SU-DHL-6 (cell line): ENCODE measurements around the gene PPP1R37.

Source experiments
- EZH2phosphoT487 ChIP-seq: fragments of 200-600 bp; sonication (generic), shearing (Covaris generic); conservative IDR thresholded peaks from 2 replicates; pipeline ENCODE4 v1.6.1; 2018; ENCODE audit warnings: mild to moderate bottlenecking, antibody characterized with exemption, low read length, moderate library complexity, mixed read lengths
- TF ChIP-seq, protein P1 (sequence below): fragments of 200-600 bp; sonication (generic); IDR thresholded peaks from one replicate; pipeline ENCODE4 v1.5.1; 2017; ENCODE audit warnings: antibody characterized with exemption, mild to moderate bottlenecking, low read length, moderate library complexity; ENCODE audit not compliant: insufficient read depth, poor library complexity, severe bottlenecking

DNA sequence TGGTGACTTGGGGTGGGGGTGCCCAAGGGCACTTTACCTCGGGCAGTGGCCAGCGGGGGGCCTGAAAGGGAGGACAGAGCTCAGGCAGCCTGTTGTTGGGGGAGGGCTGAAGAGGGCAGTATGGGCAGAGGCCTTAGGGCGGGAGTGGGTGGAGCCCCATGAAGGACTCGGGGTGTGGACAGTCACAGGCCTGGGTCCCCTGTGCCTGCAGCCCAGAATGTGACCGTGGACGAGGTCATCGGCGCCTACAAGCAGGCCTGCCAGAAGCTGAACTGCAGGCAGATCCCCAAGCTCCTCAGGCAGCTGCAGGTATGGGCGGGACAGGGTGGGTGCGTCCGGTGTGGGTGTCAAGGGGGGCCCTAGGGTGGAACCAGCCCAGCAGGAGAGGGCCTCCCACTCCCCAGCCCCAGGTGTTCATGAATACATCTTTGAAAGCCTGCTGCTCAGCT lies 45.3 kb downstream of the PPP1R37 start:
- no peak for TF ChIP-seq EZH2phosphoT487
- TF ChIP-seq, protein P1, sequence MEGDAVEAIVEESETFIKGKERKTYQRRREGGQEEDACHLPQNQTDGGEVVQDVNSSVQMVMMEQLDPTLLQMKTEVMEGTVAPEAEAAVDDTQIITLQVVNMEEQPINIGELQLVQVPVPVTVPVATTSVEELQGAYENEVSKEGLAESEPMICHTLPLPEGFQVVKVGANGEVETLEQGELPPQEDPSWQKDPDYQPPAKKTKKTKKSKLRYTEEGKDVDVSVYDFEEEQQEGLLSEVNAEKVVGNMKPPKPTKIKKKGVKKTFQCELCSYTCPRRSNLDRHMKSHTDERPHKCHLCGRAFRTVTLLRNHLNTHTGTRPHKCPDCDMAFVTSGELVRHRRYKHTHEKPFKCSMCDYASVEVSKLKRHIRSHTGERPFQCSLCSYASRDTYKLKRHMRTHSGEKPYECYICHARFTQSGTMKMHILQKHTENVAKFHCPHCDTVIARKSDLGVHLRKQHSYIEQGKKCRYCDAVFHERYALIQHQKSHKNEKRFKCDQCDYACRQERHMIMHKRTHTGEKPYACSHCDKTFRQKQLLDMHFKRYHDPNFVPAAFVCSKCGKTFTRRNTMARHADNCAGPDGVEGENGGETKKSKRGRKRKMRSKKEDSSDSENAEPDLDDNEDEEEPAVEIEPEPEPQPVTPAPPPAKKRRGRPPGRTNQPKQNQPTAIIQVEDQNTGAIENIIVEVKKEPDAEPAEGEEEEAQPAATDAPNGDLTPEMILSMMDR = no peak
